ENCODE data around the gene TSEN2. TPM values are rescaled to one million over a fixed set of nuclear protein-coding genes. Genes with fewer than 3 reads are reported as not detected.

TSEN2 gene
- polyA plus RNA-seq, 1 donor (not counting 4 experiments of a cell fraction or from before 2014, with no cell fraction given): 23.8 TPM

GRCh38 chr3:12561397-12561796 is 77.1 kb downstream of the TSEN2 start:
- dilution Hi-C loops (cut with MboI; ENCODE audit: extremely low pct_ligation_motif_present, low sequenced_read_pairs): no loop called here
- Histone ChIP-seq H3K9me1 (ENCODE audit: control insufficient read depth, extremely low read depth, insufficient read depth, low read length) (no peaks in the 10 kb centered on the region), H4K20me1 (ENCODE audit: control insufficient read depth, extremely low read depth, insufficient read depth, low read length) (peaks cover 4% of the 10 kb centered on the region), H3K4me1 (ENCODE audit: control insufficient read depth, extremely low read depth, insufficient read depth, low read length) (peaks cover 15% of the 10 kb centered on the region), H3K36me3 (ENCODE audit: control insufficient read depth in 2 of 2, extremely low read depth in 1 of 2, insufficient read depth in 2 of 2, low read length in 2 of 2) (no peaks in the 10 kb centered on the region), H3K27me3 (ENCODE audit: control insufficient read depth, extremely low read depth, insufficient read depth, low read length) (no peaks in the 10 kb centered on the region), H3K79me2 (ENCODE audit: control insufficient read depth, insufficient read depth, low read length) (peaks cover 92% of the 10 kb centered on the region), H3K27ac (ENCODE audit: control insufficient read depth, insufficient read depth, low read length) (no peak overlapping the region), H3K9ac (ENCODE audit: control insufficient read depth, extremely low read depth, insufficient read depth, low read length) (no peak overlapping the region), H3K9me3 (ENCODE audit: control insufficient read depth, low read depth, low read length) (no peaks in the 10 kb centered on the region), H2AFZ (ENCODE audit: control insufficient read depth, low read length) (no peak overlapping the region), H3K4me2 (ENCODE audit: control insufficient read depth, extremely low read depth, insufficient read depth, low read depth, low read length) (no peak overlapping the region), H3K4me3 (ENCODE audit: control insufficient read depth in 2 of 3, extremely low read depth in 1 of 3, insufficient read depth in 2 of 3, low read depth in 1 of 3, low read length in 3 of 3) (no peak overlapping the region)
- FAIRE-seq (no peak), DNase-seq (ENCODE audit: low read depth, low spot score) (no peak)
- TF ChIP-seq EZH2 (IDR thresholded peaks at IDR 0.05; ENCODE audit: low read length) (no peak), CTCF (optimal IDR thresholded peaks at IDR 0.05 in 1 of 3, IDR thresholded peaks at IDR 0.05 in 1 of 3, conservative IDR thresholded peaks at IDR 0.05 in 1 of 3; ENCODE audit: extremely low read depth in 1 of 3, insufficient read depth in 2 of 3, low read length in 3 of 3) (no peak)

- no peaks in the 10 kb centered on the region for H3K27me3 ChIP-seq (ENCODE audit: control insufficient read depth, extremely low read depth, insufficient read depth, low read length)
- no peak overlapping the region for H3K4me2 ChIP-seq (ENCODE audit: control insufficient read depth, extremely low read depth, insufficient read depth, low read depth, low read length)
- H3K4me1 ChIP-seq (ENCODE audit: control insufficient read depth, extremely low read depth, insufficient read depth, low read length): peaks cover 14% of the 10 kb centered on the region
- dilution Hi-C loops (cut with MboI; ENCODE audit: extremely low pct_ligation_motif_present, low sequenced_read_pairs): no loop called here
- FAIRE-seq: no peak
- no peaks in the 10 kb centered on the region for H3K36me3 ChIP-seq (ENCODE audit: control insufficient read depth in 2 of 2, extremely low read depth in 1 of 2, insufficient read depth in 2 of 2, low read length in 2 of 2)
- DNase-seq (ENCODE audit: low read depth, low spot score): no peak
- H3K27ac ChIP-seq (ENCODE audit: control insufficient read depth, insufficient read depth, low read length): no peak overlapping the region
- no peak overlapping the region for H3K9ac ChIP-seq (ENCODE audit: control insufficient read depth, extremely low read depth, insufficient read depth, low read length)
- H3K4me3 ChIP-seq (ENCODE audit: control insufficient read depth in 2 of 3, extremely low read depth in 1 of 3, insufficient read depth in 2 of 3, low read depth in 1 of 3, low read length in 3 of 3): no peak overlapping the region
- H3K9me3 ChIP-seq (ENCODE audit: control insufficient read depth, low read depth, low read length): no peaks in the 10 kb centered on the region
- TF ChIP-seq CTCF (optimal IDR thresholded peaks at IDR 0.05 in 1 of 3, IDR thresholded peaks at IDR 0.05 in 1 of 3, conservative IDR thresholded peaks at IDR 0.05 in 1 of 3; ENCODE audit: extremely low read depth in 1 of 3, insufficient read depth in 2 of 3, low read length in 3 of 3) (no peak), EZH2 (IDR thresholded peaks at IDR 0.05; ENCODE audit: low read length) (no peak)
- H2AFZ ChIP-seq (ENCODE audit: control insufficient read depth, low read length): no peak overlapping the region
- no peaks in the 10 kb centered on the region for H3K9me1 ChIP-seq (ENCODE audit: control insufficient read depth, extremely low read depth, insufficient read depth, low read length)
- peaks cover 94% of the 10 kb centered on the region for H3K79me2 ChIP-seq (ENCODE audit: control insufficient read depth, insufficient read depth, low read length)
- peaks cover 4% of the 10 kb centered on the region for H4K20me1 ChIP-seq (ENCODE audit: control insufficient read depth, extremely low read depth, insufficient read depth, low read length)
Observed at GRCh38 chr3:12562451-12562850, 78.2 kb downstream of the TSEN2 start.

Data from keratinocyte (primary cell).